ENCODE measurements around the gene CDH23. TPM values are rescaled to one million over a fixed set of nuclear protein-coding genes. Genes with fewer than 3 reads are reported as not detected.
A peak's percentile ranks its signal among the peaks of the same experiment; 100 is the strongest.

The CDH23 gene
- total RNA-seq, 4 donors from 2014 or later: 2.9 to 16.1 (median 5.9) TPM

DNA sequence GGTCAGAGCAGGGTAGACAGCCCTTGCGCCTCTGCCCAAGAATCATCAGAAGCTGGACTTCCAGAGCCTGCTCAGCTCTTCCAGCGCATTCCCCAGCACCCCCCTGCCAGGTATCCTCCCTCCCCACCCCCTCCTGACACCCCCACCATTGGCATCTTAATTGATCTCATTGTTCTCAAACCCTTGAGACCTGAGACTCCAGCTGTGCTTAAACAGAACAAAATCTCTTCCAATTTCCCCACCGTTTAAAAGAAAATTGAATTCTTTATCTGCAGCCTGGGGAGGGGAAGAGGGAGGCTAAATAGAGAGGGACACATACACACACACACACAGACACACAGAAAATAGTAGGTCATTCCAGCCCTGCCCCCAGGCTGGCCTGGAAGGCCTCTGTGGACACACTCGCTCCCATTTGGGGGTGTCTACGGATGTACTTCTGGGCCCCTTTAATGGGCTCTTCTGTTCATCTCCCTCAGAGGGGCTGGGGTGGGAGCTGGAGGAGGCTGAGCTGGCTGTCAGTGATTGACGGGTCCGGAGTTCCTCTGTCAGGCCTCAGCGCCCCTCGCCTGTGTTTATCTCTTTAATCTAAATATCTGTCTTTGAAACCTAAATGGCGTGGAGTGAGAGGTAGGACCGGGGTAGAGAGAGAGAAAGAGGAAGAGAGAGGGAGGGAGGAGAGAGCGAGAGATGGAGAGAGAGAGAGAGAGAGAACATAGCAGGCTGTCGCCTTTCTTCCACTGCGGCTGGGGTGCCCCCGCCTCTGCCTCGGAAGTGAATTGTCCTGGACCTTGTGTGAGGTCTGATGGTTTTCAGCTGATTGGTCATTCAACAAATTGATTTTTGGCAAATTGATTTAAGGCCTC lies 261.1 kb downstream of the CDH23 start:
- in situ Hi-C loops (cut with MboI; ENCODE audit: low pct_ligation_motif_present in 1 of 4, low pct_unique_long_range_greater_than_20kb in 1 of 4, low sequenced_read_pairs in 3 of 4) (no loop called here), intact Hi-C loops (cut with DNase I; ENCODE audit: low total_unique reads) (no loop called here)
- Histone ChIP-seq H3K9me3 (no peaks in the 10 kb centered on the region), H3K36me3 (no peaks in the 10 kb centered on the region), H3K27me3 (no peaks in the 10 kb centered on the region), H3K27ac (no peak overlapping the region), H3K4me3 (no peak overlapping the region), H3K4me1 (peaks cover 0 to 8% (median 0%) of the 10 kb centered on the region in 4 donors)
- WGBS, 2 donors (ENCODE audit: low coverage in 1 of 2): 82 to 100% methylated on average over 2 to 16 of the region's 16 CpGs
- TF ChIP-seq EP300 (IDR thresholded peaks at IDR 0.05; ENCODE audit: low read depth) (no peak), POLR2AphosphoS5 (IDR thresholded peaks at IDR 0.05) (no peak), POLR2A (IDR thresholded peaks at IDR 0.05) (no peak)
- TF ChIP-seq, protein P1, sequence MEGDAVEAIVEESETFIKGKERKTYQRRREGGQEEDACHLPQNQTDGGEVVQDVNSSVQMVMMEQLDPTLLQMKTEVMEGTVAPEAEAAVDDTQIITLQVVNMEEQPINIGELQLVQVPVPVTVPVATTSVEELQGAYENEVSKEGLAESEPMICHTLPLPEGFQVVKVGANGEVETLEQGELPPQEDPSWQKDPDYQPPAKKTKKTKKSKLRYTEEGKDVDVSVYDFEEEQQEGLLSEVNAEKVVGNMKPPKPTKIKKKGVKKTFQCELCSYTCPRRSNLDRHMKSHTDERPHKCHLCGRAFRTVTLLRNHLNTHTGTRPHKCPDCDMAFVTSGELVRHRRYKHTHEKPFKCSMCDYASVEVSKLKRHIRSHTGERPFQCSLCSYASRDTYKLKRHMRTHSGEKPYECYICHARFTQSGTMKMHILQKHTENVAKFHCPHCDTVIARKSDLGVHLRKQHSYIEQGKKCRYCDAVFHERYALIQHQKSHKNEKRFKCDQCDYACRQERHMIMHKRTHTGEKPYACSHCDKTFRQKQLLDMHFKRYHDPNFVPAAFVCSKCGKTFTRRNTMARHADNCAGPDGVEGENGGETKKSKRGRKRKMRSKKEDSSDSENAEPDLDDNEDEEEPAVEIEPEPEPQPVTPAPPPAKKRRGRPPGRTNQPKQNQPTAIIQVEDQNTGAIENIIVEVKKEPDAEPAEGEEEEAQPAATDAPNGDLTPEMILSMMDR (IDR thresholded peaks at IDR 0.05): no peak
- DNase-seq: no peak

DNA sequence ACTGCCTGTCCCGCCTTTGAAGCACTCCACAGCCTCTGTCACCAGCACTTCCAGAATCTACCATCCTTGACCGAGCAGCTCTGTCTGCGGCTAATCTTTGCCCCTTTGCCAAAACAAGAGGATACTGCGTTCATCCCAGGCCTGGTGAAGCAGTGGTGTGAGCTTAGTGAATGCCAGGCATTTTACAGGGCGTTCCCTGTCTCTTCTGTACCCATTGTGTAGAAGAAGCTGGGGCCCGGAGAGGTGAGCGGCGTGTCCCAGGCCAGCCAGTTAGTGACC lies 261.7 kb downstream of the CDH23 start:
- intact Hi-C loops (cut with DNase I; ENCODE audit: low total_unique reads): no loop called here
- DNase-seq: no peak
- H3K36me3 ChIP-seq: no peaks in the 10 kb centered on the region
- no peaks in the 10 kb centered on the region for H3K9me3 ChIP-seq
- H3K27me3 ChIP-seq: no peaks in the 10 kb centered on the region
- in situ Hi-C loops (cut with MboI; ENCODE audit: low pct_ligation_motif_present in 1 of 4, low pct_unique_long_range_greater_than_20kb in 1 of 4, low sequenced_read_pairs in 3 of 4): no loop called here
- peaks cover 0 to 8% (median 0%) of the 10 kb centered on the region in 4 donors for H3K4me1 ChIP-seq
- H3K27ac ChIP-seq: no peak overlapping the region
- WGBS, 2 donors (ENCODE audit: low coverage in 1 of 2): 85 to 100% methylated on average over 5 to 8 of the region's 8 CpGs
- no peak for TF ChIP-seq EP300 (IDR thresholded peaks at IDR 0.05; ENCODE audit: low read depth)
- TF ChIP-seq, protein P1 (IDR thresholded peaks at IDR 0.05): no peak
- no peak for TF ChIP-seq POLR2A (IDR thresholded peaks at IDR 0.05)
- TF ChIP-seq POLR2AphosphoS5 (IDR thresholded peaks at IDR 0.05): no peak
- no peak overlapping the region for H3K4me3 ChIP-seq

DNA sequence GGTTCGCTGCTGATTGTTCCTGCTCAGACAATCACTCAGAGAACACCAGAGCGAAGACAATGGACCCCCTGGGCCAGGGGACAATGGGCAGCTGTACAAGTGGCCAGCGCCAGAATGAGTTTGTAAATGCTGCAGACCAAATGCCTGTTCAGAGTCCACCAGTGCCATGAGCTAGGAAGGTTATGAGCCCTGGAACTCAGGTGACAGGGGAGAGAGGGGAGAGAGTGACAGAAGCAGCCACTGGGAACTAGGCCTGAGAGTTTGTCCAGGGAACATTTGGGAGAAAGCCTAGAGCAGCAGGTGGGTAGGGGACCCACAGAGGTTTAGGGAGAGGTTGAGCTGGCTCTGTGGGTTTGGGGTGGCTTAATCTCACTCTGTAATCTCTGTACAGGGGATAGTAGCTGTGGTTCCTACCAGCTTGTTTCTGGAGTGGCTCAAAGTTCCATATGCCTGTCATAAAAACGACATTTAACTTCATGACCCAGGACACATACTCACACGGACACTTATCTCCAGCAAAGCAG lies 262.5 kb downstream of the CDH23 start:
- no peak for TF ChIP-seq EP300 (IDR thresholded peaks at IDR 0.05; ENCODE audit: low read depth)
- no peak for TF ChIP-seq POLR2AphosphoS5 (IDR thresholded peaks at IDR 0.05)
- TF ChIP-seq, protein P1 (IDR thresholded peaks at IDR 0.05): no peak
- no peak for TF ChIP-seq POLR2A (IDR thresholded peaks at IDR 0.05)
- no peaks in the 10 kb centered on the region for H3K27me3 ChIP-seq
- no peaks in the 10 kb centered on the region for H3K9me3 ChIP-seq
- no peaks in the 10 kb centered on the region for H3K36me3 ChIP-seq
- DNase-seq: no peak
- H3K4me3 ChIP-seq: no peak overlapping the region
- intact Hi-C loops (cut with DNase I; ENCODE audit: low total_unique reads): no loop called here
- 65% methylated on average over 5 of the region's 5 CpGs; no CpG with 5 or more reads in 1 of the 2 donors for WGBS, 2 donors (ENCODE audit: low coverage in 1 of 2)
- peak overlapping the region in 3 of 4 donors; percentile 2 to 58 (median 57) for H3K27ac ChIP-seq
- in situ Hi-C loops (cut with MboI; ENCODE audit: low pct_ligation_motif_present in 1 of 4, low pct_unique_long_range_greater_than_20kb in 1 of 4, low sequenced_read_pairs in 3 of 4): no loop called here
- peaks cover 0 to 8% (median 0%) of the 10 kb centered on the region in 4 donors for H3K4me1 ChIP-seq

DNA sequence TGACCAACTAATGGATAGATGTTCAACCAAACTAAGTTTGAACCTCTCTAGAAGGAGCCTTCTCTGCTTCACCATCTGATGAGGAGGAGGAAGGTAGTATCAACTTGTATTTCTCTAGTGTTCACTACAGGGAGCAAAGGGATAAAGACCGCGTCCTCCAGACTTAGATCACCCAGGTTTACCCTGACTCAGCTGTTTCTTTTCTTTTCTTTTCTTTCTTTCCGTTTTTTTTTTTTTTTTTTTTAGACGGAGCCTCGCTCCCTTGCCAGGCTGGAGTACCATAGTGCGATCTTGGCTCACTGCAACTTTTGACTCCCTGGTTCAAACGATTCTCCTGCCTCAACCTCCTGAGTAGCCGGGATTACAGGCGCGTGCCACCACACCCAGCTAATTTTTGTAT lies 263.0 kb downstream of the CDH23 start:
- WGBS, 2 donors (ENCODE audit: low coverage in 1 of 2): 85 to 87% methylated on average over 10 of the region's 10 CpGs
- in situ Hi-C loops (cut with MboI; ENCODE audit: low pct_ligation_motif_present in 1 of 4, low pct_unique_long_range_greater_than_20kb in 1 of 4, low sequenced_read_pairs in 3 of 4): no loop called here
- peak overlapping the region in 2 of 4 donors; percentile 57 to 58 for H3K27ac ChIP-seq
- no peak for DNase-seq
- H3K36me3 ChIP-seq: no peaks in the 10 kb centered on the region
- no peaks in the 10 kb centered on the region for H3K27me3 ChIP-seq
- peaks cover 0 to 8% (median 0%) of the 10 kb centered on the region in 4 donors for H3K4me1 ChIP-seq
- H3K4me3 ChIP-seq: no peak overlapping the region
- TF ChIP-seq EP300 (IDR thresholded peaks at IDR 0.05; ENCODE audit: low read depth): no peak
- H3K9me3 ChIP-seq: no peaks in the 10 kb centered on the region
- intact Hi-C loops (cut with DNase I; ENCODE audit: low total_unique reads): no loop called here

All from transverse colon (tissue), 4 donors.